Activated T-cell treated with anti-CD3 and anti-CD28 coated beads for 24 hours (primary cell): ENCODE data around the gene ALPL.

ENCODE experiments used
- DNase-seq: peaks from one replicate; pipeline ENCODE4 v3.0.0-alpha.2; 2020; ENCODE audit warnings: low read depth

The ALPL gene

DNA sequence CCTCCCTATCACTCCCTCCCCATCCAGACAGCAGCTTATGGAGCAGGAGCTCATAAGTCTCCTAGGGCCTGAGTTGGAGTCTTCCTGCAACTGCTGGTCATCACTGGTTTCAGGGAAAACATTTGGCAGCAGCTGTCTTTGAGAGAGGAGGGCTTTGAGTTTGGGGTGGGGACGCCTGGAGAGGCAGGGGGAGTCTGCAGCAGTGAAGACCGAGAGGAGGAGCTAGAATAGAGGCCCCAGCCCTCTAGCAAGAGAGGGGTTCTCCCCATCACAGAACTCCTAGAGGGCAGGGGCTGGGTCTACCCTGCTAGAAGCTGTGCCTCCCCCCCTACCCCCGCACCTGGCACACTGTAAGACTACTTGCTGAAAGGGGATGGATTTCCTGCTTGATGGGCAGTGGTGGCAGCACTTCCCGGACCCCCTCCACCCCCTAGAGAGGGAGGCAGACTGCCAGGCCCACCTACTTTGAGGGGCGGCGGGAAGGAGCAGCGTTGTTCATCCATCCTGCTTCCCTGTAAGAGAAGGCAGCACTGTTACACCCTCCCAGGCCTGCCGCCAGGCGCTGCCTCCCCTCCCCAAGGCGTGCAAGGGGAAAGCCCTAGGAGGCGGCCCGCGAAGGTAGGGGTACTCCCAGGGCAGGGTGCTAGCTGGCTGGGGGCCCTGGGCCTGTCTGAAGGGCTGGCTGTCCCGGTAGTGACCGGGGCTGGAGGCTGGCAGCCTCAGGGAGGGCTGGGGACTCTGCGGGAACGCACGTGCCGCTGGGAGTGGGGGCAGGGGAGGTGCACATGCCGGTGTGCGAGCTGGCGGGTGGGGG, 109.5 kb downstream of the ALPL start:
- no peak for DNase-seq

DNA sequence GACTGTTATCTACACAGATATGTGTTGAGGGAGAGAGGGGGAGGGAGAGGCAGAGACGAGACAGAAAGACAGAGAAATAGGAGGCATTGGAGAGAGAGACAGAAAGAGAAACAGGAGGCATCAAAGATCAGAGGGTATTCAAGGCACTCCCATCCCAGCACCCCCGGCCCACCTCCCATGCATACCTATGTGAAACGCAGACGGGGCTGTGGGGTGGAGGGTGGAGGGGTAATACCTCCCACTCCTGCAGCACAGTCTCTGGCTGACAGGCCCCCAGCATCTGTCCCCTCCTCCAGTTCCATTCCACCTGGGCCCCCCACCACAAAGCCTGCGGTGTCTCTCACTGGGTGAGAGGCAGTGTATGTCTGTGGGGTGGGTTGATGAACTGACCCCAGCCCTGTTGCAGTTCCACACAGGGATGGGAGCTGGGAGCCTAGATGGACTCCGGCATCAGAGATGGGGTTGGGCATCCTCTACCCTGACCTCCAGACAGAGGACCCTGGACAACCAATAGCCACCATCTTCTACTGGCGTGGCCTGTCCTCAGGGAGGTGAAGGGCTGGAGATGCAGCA, 110.2 kb downstream of the ALPL start:
- no peak for DNase-seq

DNA sequence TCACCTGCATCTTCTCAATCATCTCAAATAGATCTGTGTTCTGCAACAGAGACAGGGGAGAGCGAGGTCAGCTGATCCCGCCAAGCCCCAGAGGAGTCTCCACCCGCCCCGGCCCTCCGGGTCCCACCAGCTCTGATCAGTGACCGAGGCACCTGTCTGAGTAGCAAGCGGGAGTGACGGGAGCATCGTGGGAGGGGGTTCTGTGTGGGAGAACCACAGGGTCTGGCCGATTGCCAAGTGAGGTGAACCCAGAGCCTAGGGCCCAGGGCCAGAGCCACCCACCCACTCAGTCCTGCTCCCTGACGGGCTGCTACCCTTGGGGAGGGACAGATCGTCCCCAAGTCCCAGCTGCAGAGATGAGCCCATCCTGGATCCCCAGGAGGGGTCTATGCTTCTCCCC, 110.8 kb downstream of the ALPL start:
- no peak for DNase-seq

DNA sequence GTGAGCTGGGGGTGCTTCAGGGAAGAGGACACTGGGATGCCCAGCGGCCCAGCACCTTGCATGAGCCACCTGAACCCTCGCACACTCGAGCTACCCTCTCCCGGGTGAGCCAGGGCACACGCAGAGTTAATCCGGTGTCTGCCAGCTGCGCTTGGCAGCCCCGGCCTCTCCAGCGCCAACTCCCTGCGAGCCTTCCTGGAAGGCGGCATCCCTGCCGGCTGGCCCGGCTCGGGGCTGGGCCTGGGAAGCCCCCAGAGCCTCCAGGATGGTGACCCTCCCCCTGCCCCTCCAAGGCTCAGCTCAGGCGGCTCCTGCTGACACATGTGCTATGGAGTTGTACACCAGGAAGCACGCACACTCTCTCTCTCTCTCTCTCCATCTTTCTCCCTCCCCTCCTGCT, 111.3 kb downstream of the ALPL start:
- no peak for DNase-seq

DNA sequence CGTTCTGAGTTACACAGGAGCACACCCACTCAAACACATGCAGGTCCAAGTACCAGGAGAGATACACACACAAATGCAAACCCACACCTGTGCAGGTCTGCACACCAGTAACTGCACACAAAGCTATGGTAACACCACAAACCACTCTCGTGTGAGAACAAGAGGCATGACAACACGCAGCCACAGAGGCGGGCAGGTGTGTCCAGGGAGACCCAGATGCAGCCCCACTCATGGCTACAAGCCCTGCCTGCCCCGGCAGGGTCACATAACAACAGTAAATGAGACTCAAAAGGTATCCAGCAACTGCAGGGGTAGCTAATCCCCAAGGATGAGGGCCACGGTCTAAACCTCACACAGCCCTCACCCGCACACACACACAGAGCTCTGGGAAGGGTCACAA, 111.8 kb downstream of the ALPL start:
- no peak for DNase-seq

DNA sequence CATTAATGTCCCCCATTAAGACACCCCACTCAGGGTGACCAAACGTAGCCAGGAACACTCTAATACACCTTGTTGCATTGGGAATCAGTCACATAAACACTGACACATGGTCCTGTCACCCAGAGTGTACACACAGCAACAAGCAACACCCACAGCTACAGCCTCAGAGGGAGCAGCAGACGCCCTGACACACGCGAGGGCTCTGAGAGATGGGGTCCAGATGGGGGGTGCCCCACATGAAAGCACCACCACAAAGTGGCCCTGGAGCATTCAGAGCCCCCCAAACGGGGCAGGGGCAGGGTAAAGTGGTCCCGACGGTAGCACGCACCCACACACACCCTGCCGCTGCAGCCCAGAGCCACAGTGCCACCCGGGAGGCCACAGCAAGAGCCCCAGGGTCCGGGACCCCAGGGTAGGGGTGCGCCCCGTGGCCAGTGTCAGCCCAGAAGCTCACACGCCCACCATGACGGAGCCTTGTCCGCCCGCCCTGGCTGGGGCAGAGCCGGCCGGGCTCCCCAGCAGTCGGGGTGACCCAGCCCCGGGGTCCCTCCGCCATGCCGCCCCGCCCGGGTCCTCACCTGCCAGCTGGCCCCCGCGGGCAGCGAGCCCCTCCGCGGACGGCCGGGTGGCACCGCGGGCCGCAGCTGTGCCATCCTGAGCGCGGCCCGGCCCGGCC, 112.7 kb downstream of the ALPL start:
- DNase-seq, result no peak

DNA sequence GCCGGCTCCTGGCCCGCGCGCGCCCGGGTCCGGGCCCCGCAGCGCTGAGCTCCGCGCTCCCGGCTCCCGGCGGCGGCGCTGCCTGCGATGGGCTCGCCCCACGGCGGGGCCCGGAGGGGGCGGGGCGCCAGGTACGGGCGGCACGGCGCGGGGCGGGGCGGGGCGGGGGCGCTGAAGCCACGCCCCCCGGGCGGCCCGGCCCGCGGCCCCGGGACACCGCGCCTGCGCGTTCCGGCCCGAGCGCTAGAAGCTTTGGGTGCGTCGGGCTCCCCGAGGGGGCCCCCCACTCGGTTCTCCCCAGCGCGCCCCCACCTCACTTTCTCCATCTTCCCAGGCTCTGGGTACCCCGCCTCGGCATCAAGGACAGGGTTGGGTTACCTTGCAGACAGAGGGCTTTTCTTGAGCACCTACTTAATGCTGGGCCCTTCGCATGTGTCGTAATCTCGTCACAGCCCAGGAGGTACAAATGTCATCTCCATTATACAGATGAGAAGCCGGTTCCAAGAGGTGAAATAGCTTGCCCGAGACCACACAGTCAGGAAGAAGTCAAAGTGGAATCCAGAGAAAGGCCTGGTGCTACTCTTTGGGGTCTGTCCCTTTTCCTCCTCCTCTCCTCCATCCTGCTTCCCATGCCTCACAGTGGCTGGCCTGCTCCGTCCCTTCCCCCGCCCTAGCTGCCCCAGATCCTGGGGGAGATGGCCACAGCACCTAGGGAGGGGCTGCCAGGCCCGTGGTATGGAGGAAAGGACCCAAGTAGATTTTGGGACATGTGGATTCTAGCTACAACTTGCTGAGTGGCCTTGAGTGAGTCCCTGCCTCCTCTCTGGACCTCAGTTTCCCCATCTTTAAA, 113.5 kb downstream of the ALPL start:
- peak; percentile 42 for DNase-seq

DNA sequence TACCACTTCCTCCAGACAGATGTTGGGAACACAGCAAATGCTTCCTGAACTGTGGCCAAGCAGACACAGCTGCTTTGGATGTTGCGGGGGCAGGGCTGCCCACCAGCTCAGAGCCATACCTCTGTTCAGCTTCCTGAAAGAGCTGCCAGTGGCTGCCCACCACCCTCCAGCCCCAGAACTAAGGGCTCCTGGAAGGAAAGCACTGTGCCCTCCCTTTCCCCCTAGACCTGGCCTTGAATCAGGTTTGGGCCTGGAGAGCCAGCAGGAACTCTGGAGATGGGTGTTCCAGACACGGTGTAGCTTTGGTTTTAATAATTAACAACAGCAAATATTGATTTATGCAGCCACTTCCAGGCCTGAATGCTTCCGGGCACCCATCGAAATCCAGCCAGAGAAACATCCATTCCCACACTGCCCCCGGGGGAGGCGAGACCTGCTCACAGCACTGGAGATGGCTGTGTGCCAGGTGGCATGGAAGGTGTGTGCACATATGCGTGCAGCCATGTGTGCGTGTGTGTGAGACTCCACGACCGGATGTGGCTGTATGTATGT, 114.3 kb downstream of the ALPL start:
- DNase-seq, result no peak

DNA sequence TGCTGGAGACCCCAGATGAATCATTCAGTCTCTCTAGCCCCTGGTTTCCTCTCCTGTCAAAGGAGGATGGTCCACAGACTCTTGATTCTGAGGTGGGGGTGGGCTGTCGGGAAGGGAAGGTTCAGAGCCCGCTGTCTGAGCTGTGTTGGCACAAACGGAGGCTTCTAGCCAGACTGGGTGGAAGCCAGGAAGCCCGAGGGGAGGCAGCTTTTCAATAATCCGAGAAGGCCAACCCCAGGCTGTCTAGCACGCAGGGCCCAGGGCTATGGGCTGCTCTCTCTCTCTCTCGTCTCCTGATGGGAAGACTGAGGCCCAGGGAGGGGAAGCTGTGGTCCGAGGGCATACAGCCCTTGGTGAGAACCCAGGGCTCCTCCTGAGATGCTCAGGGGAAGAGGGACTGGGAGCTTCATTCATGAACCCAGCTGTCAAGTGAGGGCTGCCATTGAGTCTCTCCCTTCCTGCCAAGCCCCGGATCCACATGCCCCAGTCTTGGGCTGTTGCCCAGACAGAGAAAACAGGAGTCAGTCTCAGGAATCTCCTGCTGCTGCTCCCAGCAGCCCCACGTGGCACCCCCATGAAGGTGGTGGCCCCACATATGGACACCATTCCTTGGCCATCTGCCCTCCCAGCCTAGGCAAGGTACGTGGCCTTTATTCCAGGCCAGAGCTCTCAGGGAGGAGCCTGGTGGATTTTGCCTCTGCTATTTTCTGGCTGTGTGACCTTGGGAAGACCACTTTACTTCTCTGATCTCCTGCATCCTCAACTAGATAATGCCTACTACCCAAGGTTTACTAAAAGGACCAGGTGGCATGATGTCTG, 115.6 kb downstream of the ALPL start:
- DNase-seq, result no peak

DNA sequence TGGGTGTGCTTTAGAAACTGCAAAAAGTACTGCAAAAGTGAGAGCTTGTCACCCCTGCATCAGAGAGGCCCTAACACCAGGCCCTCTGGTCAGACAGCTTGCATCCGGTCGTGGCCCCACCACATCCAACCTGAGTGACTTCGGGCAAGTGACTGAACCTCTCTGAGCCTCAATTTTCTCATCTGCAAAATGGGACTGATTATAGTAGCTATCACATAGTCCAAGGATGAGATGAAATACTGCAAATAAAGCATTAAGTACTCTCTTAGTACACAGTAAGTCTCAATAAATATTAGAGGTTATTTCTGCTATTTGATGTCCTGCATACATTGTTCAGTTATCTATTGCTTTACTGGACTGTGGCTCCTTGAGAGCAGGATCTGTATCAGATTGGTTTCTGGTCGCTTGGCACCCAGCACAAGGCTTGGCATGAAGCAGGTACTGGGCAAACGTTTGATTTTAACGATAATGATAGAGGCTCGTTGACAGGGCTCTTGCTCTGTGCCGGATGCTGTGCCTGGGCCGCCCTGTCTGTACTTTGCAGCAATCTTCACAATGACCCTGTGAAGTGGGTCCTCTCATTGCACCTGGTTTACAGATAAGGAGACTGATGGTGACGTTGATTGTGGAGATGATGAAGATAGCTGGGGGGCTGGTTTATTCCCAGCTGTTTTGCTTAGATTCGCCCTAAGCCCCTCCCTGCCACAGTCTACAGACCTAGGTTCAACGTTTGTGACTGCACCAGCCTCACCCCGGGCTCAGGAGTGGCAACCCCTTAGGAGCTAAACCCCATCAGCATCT, 116.4 kb downstream of the ALPL start:
- DNase-seq, result no peak

DNA sequence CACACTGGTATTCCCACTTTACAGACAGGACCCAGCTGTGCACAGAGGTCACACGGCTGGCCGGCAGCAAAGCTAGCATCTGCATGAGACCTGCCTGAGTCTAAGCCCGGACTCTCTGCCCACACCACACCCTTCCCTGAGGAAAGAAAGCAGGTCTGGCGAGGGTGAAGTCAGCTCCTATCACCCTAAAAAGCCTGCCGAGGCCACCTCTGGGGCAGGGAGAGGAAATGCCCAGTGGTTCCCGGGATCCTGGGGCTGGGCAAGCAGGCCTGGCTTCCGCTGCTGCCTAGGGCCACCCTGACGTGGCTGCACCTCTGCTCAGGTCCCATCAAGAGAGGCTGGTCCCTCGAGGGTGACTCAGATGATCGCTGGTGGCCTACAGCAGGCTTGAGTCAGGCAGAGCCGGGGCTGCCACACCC, 117.7 kb downstream of the ALPL start:
- no peak for DNase-seq
